Peyer's patch (tissue), 4 donors: ENCODE results near the gene AOPEP. TPM values are rescaled to one million over a fixed set of nuclear protein-coding genes. Genes with fewer than 3 reads are reported as not detected.

Experiments
- DNase-seq, 3 donors: peaks; one replicate each; pipeline ENCODE4 v3.0.0-alpha.2; 2017 to 2019
- H3K27ac ChIP-seq, 4 donors: fragments of 200-600 bp; sonication (generic); one replicate each; pipeline ENCODE4 v1.5.1; 2016 to 2019
- H3K27me3 ChIP-seq, 2 donors: fragments of 200-600 bp; sonication (generic); one replicate each; pipeline ENCODE4 v1.5.1; 2019
- H3K36me3 ChIP-seq, 3 donors: fragments of 200-600 bp; sonication (generic); one replicate each; pipeline ENCODE4 v1.5.1; 2016 to 2019
- H3K4me1 ChIP-seq, 4 donors: fragments of 200-600 bp; sonication (generic); one replicate each; pipeline ENCODE4 v1.5.1; 2016 to 2019
- H3K4me3 ChIP-seq, 4 donors: fragments of 200-600 bp; sonication (generic); 1 replicate in 3 of 4; 2 replicates in 1 of 4; pipeline ENCODE4 v1.5.1; 2016 to 2019; ENCODE audit warnings: mild to moderate bottlenecking in 1 of 4
- H3K9me3 ChIP-seq, 4 donors: fragments of 200-600 bp; sonication (generic); one replicate each; pipeline ENCODE4 v1.5.1; 2016 to 2019; ENCODE audit warnings: mild to moderate bottlenecking in 1 of 4
- CTCF ChIP-seq, 6 experiments: fragments of 450-650 bp in 4 of 6; fragments of 200-600 bp in 2 of 6; sonication (generic) in 1 of 6; IDR thresholded peaks; one replicate each; pipeline ENCODE4 v1.5.1; 2017 to 2019; ENCODE audit warnings: antibody characterized with exemption in 6 of 6, mild to moderate bottlenecking in 3 of 6, moderate library complexity in 1 of 6
- POLR2A ChIP-seq, 2 donors: fragments of 450-650 bp; IDR thresholded peaks; one replicate each; pipeline ENCODE4 v1.5.1; 2017; ENCODE audit warnings: antibody characterized with exemption in 2 of 2, mild to moderate bottlenecking in 2 of 2, moderate library complexity in 2 of 2
- total RNA-seq, 4 donors: library from RNA; depleted of rRNA; stranded (reverse); fragments of >200 nt; gene quantifications; one replicate each; pipeline ENCODE4 v1.1.0, GENCODE V29; 2016

Gene AOPEP
- total RNA-seq, 4 donors from 2014 or later: 83.5 to 272 (median 117) TPM

GRCh38 chr9:94812343-94812742 lies 85.8 kb downstream of the AOPEP start:
- no peak for TF ChIP-seq POLR2A (IDR thresholded peaks at IDR 0.05)
- no peak for TF ChIP-seq CTCF (IDR thresholded peaks at IDR 0.05)
- Histone ChIP-seq H3K36me3 (peaks cover 0 to 5% (median 0%) of the 10 kb centered on the region in 3 donors), H3K27ac (no peak overlapping the region), H3K4me1 (no peaks in the 10 kb centered on the region), H3K27me3 (no peaks in the 10 kb centered on the region), H3K9me3 (no peaks in the 10 kb centered on the region), H3K4me3 (no peak overlapping the region)
- DNase-seq: no peak

DNA sequence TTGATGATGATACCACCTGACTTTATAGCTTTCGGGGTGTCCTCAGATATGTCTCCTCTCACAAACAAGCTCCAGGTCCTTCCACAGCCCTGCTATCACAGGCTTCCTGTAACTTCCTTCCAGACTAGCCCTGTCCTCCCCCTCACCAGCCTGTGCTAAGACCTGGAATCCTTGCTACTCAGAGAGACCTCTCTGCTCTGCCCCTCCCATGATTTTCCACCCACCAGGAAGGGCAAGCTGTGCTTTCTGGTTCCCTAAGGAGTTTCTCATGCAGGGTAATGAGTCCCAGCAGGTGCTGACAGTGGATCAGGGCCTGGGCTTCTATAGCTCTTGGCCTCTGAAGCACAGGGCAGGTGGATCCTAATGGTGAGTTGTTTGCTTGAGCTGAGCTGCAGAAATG lies 86.9 kb downstream of the AOPEP start:
- TF ChIP-seq POLR2A (IDR thresholded peaks at IDR 0.05): no peak
- Histone ChIP-seq H3K27ac (no peak overlapping the region), H3K4me3 (no peak overlapping the region), H3K9me3 (no peaks in the 10 kb centered on the region), H3K36me3 (peaks cover 0 to 5% (median 0%) of the 10 kb centered on the region in 3 donors), H3K27me3 (no peaks in the 10 kb centered on the region), H3K4me1 (no peaks in the 10 kb centered on the region)
- DNase-seq: no peak

DNA sequence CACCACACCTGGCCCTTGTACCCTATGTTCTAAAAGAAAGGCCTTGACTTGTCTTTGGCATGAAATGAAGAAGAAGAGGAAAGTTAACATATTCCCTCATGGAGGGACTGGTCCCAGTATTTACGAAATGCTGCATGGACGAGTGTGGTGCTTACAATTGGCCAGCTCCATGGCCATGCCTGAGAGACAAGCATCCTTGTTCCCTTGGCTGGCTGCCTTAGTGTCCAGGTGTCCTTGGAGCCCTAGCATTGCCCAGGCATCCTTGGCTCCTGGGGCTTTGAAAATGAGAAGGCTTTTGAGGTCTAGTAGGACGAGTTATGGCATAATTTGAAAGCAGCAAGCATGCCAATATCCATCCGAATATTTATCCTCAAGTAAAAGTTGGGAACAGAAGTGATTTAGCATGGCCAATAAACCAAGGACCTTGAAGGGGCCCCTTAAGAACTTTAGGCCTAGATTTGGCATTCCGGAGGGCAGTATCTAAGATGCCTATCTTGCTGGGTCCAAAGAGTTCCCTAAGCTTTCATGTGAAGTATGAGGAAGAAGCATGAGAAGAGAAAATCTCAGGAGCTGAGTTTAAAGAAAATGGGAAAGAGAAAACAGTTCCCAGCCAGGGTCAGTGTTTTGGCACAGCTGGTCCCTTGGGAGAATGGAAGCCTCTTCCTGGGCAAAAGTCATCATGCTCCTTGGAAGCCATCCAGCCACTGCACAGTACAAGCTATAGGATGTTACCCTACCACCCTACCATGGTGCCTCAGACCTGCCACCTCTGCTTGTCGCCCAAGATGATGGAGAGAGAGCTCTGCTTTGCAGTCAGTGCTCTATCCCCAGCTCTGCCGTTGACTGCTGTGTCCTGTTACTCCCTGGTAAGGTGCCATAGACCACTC lies 91.0 kb downstream of the AOPEP start:
- Histone ChIP-seq H3K4me3 (no peak overlapping the region), H3K36me3 (no peaks in the 10 kb centered on the region), H3K9me3 (no peaks in the 10 kb centered on the region), H3K4me1 (no peaks in the 10 kb centered on the region), H3K27me3 (no peaks in the 10 kb centered on the region), H3K27ac (no peak overlapping the region)
- DNase-seq: no peak
- TF ChIP-seq POLR2A (IDR thresholded peaks at IDR 0.05): no peak
- no peak for TF ChIP-seq CTCF (IDR thresholded peaks at IDR 0.05)

DNA sequence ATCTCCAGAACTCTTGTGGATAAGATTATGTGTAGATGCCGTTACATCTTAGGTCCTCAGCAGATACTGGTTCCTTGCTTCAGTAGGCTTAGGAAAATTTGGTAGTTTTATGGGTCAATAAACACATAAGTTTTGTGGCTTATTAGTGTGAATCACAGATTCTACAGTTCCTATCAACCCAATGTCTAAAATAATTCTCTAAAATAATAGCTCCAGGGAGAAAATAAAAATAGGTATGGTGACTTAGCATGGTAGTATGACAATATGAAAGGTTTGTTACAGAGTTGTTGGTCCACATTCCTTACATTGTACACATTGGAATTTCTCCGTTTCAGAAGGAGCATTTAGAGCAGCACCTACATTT lies 91.7 kb downstream of the AOPEP start:
- Histone ChIP-seq H3K4me1 (no peaks in the 10 kb centered on the region), H3K36me3 (no peaks in the 10 kb centered on the region), H3K27me3 (no peaks in the 10 kb centered on the region), H3K27ac (no peak overlapping the region), H3K9me3 (no peaks in the 10 kb centered on the region), H3K4me3 (no peak overlapping the region)
- TF ChIP-seq CTCF (IDR thresholded peaks at IDR 0.05) (no peak), POLR2A (IDR thresholded peaks at IDR 0.05) (no peak)
- no peak for DNase-seq

GRCh38 chr9:94819161-94819687 lies 92.7 kb downstream of the AOPEP start:
- no peaks in the 10 kb centered on the region for H3K9me3 ChIP-seq
- no peak for DNase-seq
- H3K27ac ChIP-seq: peak overlapping the region in 2 of 4 donors; percentile 48 to 58
- TF ChIP-seq POLR2A (IDR thresholded peaks at IDR 0.05) (no peak), CTCF (IDR thresholded peaks at IDR 0.05) (no peak)
- no peak overlapping the region for H3K4me3 ChIP-seq
- H3K36me3 ChIP-seq: no peaks in the 10 kb centered on the region
- H3K27me3 ChIP-seq: no peaks in the 10 kb centered on the region
- H3K4me1 ChIP-seq: no peaks in the 10 kb centered on the region

GRCh38 chr9:94821098-94821887 lies 94.8 kb downstream of the AOPEP start:
- no peak for TF ChIP-seq CTCF (IDR thresholded peaks at IDR 0.05)
- no peak for TF ChIP-seq POLR2A (IDR thresholded peaks at IDR 0.05)

More at GRCh38 chr9:94821098-94821887, 94.8 kb downstream of the AOPEP start:
- Histone ChIP-seq H3K36me3 (no peaks in the 10 kb centered on the region), H3K9me3 (no peaks in the 10 kb centered on the region), H3K4me1 (no peaks in the 10 kb centered on the region), H3K27ac (no peak overlapping the region), H3K27me3 (no peaks in the 10 kb centered on the region), H3K4me3 (no peak overlapping the region)
- DNase-seq: no peak
